Mesothelial cell of epicardium (in vitro differentiated cells): Measurements from ENCODE around the gene INTU. TPM values are rescaled to one million over a fixed set of nuclear protein-coding genes. Genes with fewer than 3 reads are reported as not detected.

Experiments
- DNase-seq, 2 experiments: peaks; one replicate each; pipeline ENCODE4 v3.0.0; 2021; ENCODE audit warnings: low spot score in 2 of 2; ENCODE audit not compliant: unreplicated experiment in 2 of 2
- H3K27ac Mint-ChIP-seq: 2 replicates; pipeline ENCODE4 v1.8.0; 2021; ENCODE audit warnings: mixed read lengths
- H3K27me3 Mint-ChIP-seq: 2 replicates; pipeline ENCODE4 v1.8.0; 2021; ENCODE audit warnings: low read depth, mixed read lengths
- H3K36me3 Mint-ChIP-seq: 2 replicates; pipeline ENCODE4 v1.8.0; 2021; ENCODE audit warnings: mixed read lengths
- H3K4me1 Mint-ChIP-seq: 2 replicates; pipeline ENCODE4 v1.8.0; 2021; ENCODE audit warnings: mixed read lengths
- H3K4me3 Mint-ChIP-seq: 2 replicates; pipeline ENCODE4 v1.8.0; 2021; ENCODE audit warnings: mild to moderate bottlenecking, moderate library complexity, mixed read lengths
- H3K9me3 Mint-ChIP-seq: 2 replicates; pipeline ENCODE4 v1.8.0; 2021; ENCODE audit warnings: mixed read lengths
- total RNA-seq: library from RNA; stranded (reverse); gene quantifications from 3 replicates; pipeline ENCODE4 v1.2.1, GENCODE V29; 2021
- TF ChIP-seq, protein P1 (sequence below): fragments of 200-600 bp; sonication (generic); IDR thresholded peaks from one replicate; pipeline ENCODE4 v1.5.0; 2021; ENCODE audit warnings: antibody characterized with exemption; ENCODE audit not compliant: unreplicated experiment

Gene INTU
- total RNA-seq, 1 donor from 2014 or later: 27.7 TPM

DNA sequence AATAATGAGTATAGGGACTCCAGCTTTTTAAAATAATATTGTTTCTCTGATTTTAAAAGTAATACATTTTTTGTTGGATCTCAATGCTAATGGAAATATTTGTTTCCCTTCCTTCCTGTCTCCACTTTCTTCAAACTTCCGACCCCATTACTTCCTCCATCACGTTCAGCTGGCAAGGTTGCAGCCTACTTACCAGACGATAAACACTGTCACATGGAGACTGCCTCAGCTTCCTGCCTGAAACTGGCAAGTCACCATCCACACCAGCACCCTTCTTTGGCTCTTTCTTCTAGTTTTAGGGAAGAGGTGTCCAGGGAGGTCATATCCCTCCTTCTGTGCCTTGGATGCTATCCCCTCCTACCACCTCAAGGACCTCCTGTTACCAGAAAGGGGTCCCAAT is 3.4 kb upstream of the INTU start:
- Mint-ChIP-seq H3K4me3 (no peak overlapping the region), H3K36me3 (no peaks in the 10 kb centered on the region), H3K4me1 (peaks cover 15% of the 10 kb centered on the region), H3K9me3 (no peaks in the 10 kb centered on the region), H3K27me3 (peaks cover 44% of the 10 kb centered on the region), H3K27ac (no peak overlapping the region)
- TF ChIP-seq, protein P1, sequence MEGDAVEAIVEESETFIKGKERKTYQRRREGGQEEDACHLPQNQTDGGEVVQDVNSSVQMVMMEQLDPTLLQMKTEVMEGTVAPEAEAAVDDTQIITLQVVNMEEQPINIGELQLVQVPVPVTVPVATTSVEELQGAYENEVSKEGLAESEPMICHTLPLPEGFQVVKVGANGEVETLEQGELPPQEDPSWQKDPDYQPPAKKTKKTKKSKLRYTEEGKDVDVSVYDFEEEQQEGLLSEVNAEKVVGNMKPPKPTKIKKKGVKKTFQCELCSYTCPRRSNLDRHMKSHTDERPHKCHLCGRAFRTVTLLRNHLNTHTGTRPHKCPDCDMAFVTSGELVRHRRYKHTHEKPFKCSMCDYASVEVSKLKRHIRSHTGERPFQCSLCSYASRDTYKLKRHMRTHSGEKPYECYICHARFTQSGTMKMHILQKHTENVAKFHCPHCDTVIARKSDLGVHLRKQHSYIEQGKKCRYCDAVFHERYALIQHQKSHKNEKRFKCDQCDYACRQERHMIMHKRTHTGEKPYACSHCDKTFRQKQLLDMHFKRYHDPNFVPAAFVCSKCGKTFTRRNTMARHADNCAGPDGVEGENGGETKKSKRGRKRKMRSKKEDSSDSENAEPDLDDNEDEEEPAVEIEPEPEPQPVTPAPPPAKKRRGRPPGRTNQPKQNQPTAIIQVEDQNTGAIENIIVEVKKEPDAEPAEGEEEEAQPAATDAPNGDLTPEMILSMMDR: no peak
- no peak for DNase-seq

DNA sequence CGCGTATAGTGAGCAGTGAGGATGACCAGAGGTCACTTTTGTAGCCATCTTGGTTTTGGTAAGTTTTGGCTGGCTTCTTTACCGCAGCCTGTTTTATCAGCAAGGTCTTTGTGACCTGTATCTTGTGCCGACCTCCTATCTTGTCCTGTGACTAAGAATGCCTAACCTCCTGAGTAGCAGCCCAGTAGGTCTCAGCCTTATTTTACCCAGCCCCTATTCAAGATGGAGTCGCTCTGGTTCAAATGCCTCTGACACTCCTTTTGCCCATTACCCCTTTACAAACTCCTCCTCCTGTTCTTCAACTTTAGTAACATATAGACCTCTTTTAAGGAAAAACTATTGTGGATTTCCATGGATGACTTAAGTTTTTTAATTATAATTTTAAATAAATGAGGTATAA is 2.6 kb upstream of the INTU start:
- H3K9me3 Mint-ChIP-seq: no peaks in the 10 kb centered on the region
- H3K27ac Mint-ChIP-seq: no peak overlapping the region
- peaks cover 18% of the 10 kb centered on the region for H3K4me1 Mint-ChIP-seq
- TF ChIP-seq, protein P1: no peak
- H3K36me3 Mint-ChIP-seq: no peaks in the 10 kb centered on the region
- no peak overlapping the region for H3K4me3 Mint-ChIP-seq
- DNase-seq: no peak
- peaks cover 36% of the 10 kb centered on the region for H3K27me3 Mint-ChIP-seq

DNA sequence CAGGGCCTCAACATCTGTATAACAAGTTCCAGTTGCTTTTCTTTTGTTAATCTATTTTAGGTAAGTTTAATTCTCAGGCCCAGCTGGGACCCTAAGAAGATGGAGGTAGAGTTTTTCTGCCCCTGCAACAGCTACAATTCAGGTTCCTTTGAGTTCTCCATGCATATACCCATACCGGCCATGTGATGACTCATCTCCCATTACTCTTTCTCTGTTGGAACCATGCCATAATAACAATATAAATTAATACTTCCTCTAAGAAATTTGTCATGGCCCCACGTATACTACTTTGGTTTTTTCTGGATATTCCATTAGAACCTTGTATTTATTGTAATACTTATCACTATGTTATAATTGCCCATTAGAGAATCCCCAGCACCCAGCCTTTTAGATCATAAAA is 1.3 kb upstream of the INTU start:
- no peak for DNase-seq
- Mint-ChIP-seq H3K36me3 (no peaks in the 10 kb centered on the region), H3K27ac (no peak overlapping the region), H3K9me3 (no peaks in the 10 kb centered on the region), H3K4me3 (no peak overlapping the region), H3K27me3 (peaks cover 26% of the 10 kb centered on the region), H3K4me1 (peaks cover 18% of the 10 kb centered on the region)
- TF ChIP-seq, protein P1: no peak

GRCh38 chr4:127634181-127634580 is 1.4 kb downstream of the INTU start:
- Mint-ChIP-seq H3K27ac (no peak overlapping the region), H3K4me3 (peak overlapping the region; percentile 94), H3K27me3 (peaks cover 8% of the 10 kb centered on the region), H3K36me3 (peaks cover 2% of the 10 kb centered on the region), H3K4me1 (peaks cover 18% of the 10 kb centered on the region), H3K9me3 (no peaks in the 10 kb centered on the region)
- TF ChIP-seq, protein P1: no peak
- no peak for DNase-seq

- H3K36me3 Mint-ChIP-seq: peaks cover 20% of the 10 kb centered on the region
- H3K9me3 Mint-ChIP-seq: peaks cover 3% of the 10 kb centered on the region
- no peak overlapping the region for H3K4me3 Mint-ChIP-seq
- TF ChIP-seq, protein P1: no peak
- no peak for DNase-seq
- no peaks in the 10 kb centered on the region for H3K4me1 Mint-ChIP-seq
- H3K27me3 Mint-ChIP-seq: no peaks in the 10 kb centered on the region
- H3K27ac Mint-ChIP-seq: no peak overlapping the region
Measured at GRCh38 chr4:127641524-127641923, 8.8 kb downstream of the INTU start.

- peaks cover 3% of the 10 kb centered on the region for H3K9me3 Mint-ChIP-seq
- H3K36me3 Mint-ChIP-seq: peaks cover 24% of the 10 kb centered on the region
- no peaks in the 10 kb centered on the region for H3K27me3 Mint-ChIP-seq
- no peak overlapping the region for H3K4me3 Mint-ChIP-seq
- H3K27ac Mint-ChIP-seq: no peak overlapping the region
- no peak for DNase-seq
- TF ChIP-seq, protein P1: no peak
- no peaks in the 10 kb centered on the region for H3K4me1 Mint-ChIP-seq
Measured at GRCh38 chr4:127642169-127642568, 9.4 kb downstream of the INTU start.
